NCI-H146 treated with DMSO at 0.1 percent for 48 hours (cell line): ENCODE data around the gene BACH2.

ENCODE experiments used
- DNase-seq: peaks from one replicate; lab custom pipeline; 2025; ENCODE audit not compliant: unreplicated experiment; lab: John Stamatoyannopoulos, UW

The BACH2 gene

GRCh38 chr6:90278129-90278528, 18.5 kb downstream of the BACH2 start:
- DNase-seq, result no peak

GRCh38 chr6:90277302-90278011, 19.2 kb downstream of the BACH2 start:
- no peak for DNase-seq

- no peak for DNase-seq
These were observed 22.1 kb downstream of the BACH2 start for GRCh38 chr6:90274451-90275030.

- DNase-seq, result no peak
These were observed 22.8 kb downstream of the BACH2 start for GRCh38 chr6:90273863-90274262.

GRCh38 chr6:90272895-90273294, 23.7 kb downstream of the BACH2 start:
- DNase-seq, result no peak

GRCh38 chr6:90271831-90272230, 24.8 kb downstream of the BACH2 start:
- DNase-seq, result no peak

GRCh38 chr6:90269334-90269733, 27.3 kb downstream of the BACH2 start:
- no peak for DNase-seq

GRCh38 chr6:90268178-90268577, 28.5 kb downstream of the BACH2 start:
- DNase-seq, result no peak

- DNase-seq, result no peak
These were observed 29.6 kb downstream of the BACH2 start for GRCh38 chr6:90266905-90267621.

GRCh38 chr6:90264561-90264960, 32.1 kb downstream of the BACH2 start:
- DNase-seq, result no peak

GRCh38 chr6:90263633-90264032, 33.0 kb downstream of the BACH2 start:
- DNase-seq, result no peak

- no peak for DNase-seq
These were observed 34.8 kb downstream of the BACH2 start for GRCh38 chr6:90261801-90262200.

- DNase-seq, result no peak
These were observed 39.2 kb downstream of the BACH2 start for GRCh38 chr6:90257486-90257738.

- DNase-seq, result no peak
These were observed 39.8 kb downstream of the BACH2 start for GRCh38 chr6:90256698-90257485.

GRCh38 chr6:90253631-90254030, 43.0 kb downstream of the BACH2 start:
- DNase-seq, result no peak

- DNase-seq, result no peak
These were observed 45.2 kb downstream of the BACH2 start for GRCh38 chr6:90251295-90251992.

- DNase-seq, result no peak
These were observed 46.2 kb downstream of the BACH2 start for GRCh38 chr6:90250405-90250804.

GRCh38 chr6:90249458-90249857, 47.2 kb downstream of the BACH2 start:
- no peak for DNase-seq

- no peak for DNase-seq
These were observed 47.6 kb downstream of the BACH2 start for GRCh38 chr6:90249034-90249433.

- DNase-seq, result no peak
These were observed 49.4 kb downstream of the BACH2 start for GRCh38 chr6:90247262-90247661.

GRCh38 chr6:90241229-90241880, 55.3 kb downstream of the BACH2 start:
- no peak for DNase-seq
